H1 (cell line): Measurements from ENCODE around the gene LRRC46. TPM values are rescaled to one million over a fixed set of nuclear protein-coding genes. Genes with fewer than 3 reads are reported as not detected.

Experiments used
- CHD7 ChIP-seq: fragments of 300-600 bp; sonication (generic); IDR thresholded peaks from 2 replicates; pipeline ENCODE4 v1.7.1; 2012; ENCODE audit warnings: low read length, moderate library complexity, mild to moderate bottlenecking, inconsistent platforms; ENCODE audit not compliant: insufficient replicate concordance
- polyA plus RNA-seq, 7 experiments: library from polyadenylated mRNA; depleted of rRNA in 3 of 7; stranded (reverse) in 5 of 7; unstranded in 2 of 7; fragments of >200 nt in 5 of 7; fragments of 200-250 nt in 2 of 7; gene quantifications; 1 replicate in 5 of 7; 2 replicates in 1 of 7; 4 replicates in 1 of 7; pipeline versions ENCODE4 v1.2.1 to v1.2.3, GENCODE V29; 2011 to 2013; ENCODE audit warnings: missing spikeins in 2 of 7, mixed read lengths in 2 of 7
- total RNA-seq: library from RNA; stranded (reverse); fragmentation: NEBNext Ultra II Directional; extraction: Animal tissue kit (Norgen Biotek cat#: 25700); gene quantifications from 2 replicates; pipeline ENCODE4 v1.2.1, GENCODE V29; 2021

The LRRC46 gene
- total and polyA plus RNA-seq, 2 of the 8 experiments (the other 6 are each of a cell fraction or from before 2014, with no cell fraction given), result 0.18 TPM; not detected in 1

- TF ChIP-seq CHD7, result no peak
These were observed 26.3 kb downstream of the LRRC46 start (continued) for GRCh38 chr17:47857551-47858455.
